Psoas muscle (tissue), 8 donors: ENCODE data around the gene HNRNPF. TPM values are rescaled to one million over a fixed set of nuclear protein-coding genes. Genes with fewer than 3 reads are reported as not detected.
"Not testable (repeated sequence)": the region's sequence is repeated elsewhere in the genome, so short reads cannot be mapped to it uniquely, and the experiment has no call there.

Source experiments
- ATAC-seq, 4 donors: fragments of 200-7000 bp; cut with Tn5 transposase; one replicate each; pipeline ENCODE4 v1.9.1; 2020; ENCODE audit warnings: moderate library complexity in 3 of 4, mild to moderate bottlenecking in 2 of 4
- DNase-seq, 2 donors: peaks; one replicate each; pipeline ENCODE4 v3.0.0-alpha.2; 2020
- H3K27ac ChIP-seq: fragments of 200-600 bp; one replicate; pipeline ENCODE4 v1.8.0; 2022
- H3K27me3 ChIP-seq, 3 donors: fragments of 200-600 bp in 1 of 3; one replicate each; pipeline versions ENCODE4 v1.6.1 to v1.8.0; 2013 to 2022; ENCODE audit warnings: low read length in 2 of 3, mild to moderate bottlenecking in 2 of 3, moderate library complexity in 1 of 3; ENCODE audit not compliant: insufficient read depth in 3 of 3
- H3K36me3 ChIP-seq, 2 donors: fragments of 200-600 bp in 1 of 2; one replicate each; pipeline versions ENCODE4 v1.6.1 to v1.8.0; 2013 to 2022; ENCODE audit warnings: low read depth in 1 of 2, mild to moderate bottlenecking in 1 of 2, moderate library complexity in 1 of 2; ENCODE audit not compliant: insufficient read depth in 1 of 2
- H3K4me1 ChIP-seq: fragments of 200-600 bp; one replicate; pipeline ENCODE4 v1.8.0; 2022
- H3K4me3 ChIP-seq: fragments of 200-600 bp; one replicate; pipeline ENCODE4 v1.8.0; 2022; ENCODE audit warnings: mild to moderate bottlenecking
- H3K9me3 ChIP-seq: fragments of 200-600 bp; one replicate; pipeline ENCODE4 v1.8.0; 2022
- CTCF ChIP-seq: fragments of 200-600 bp; IDR thresholded peaks from one replicate; pipeline ENCODE4 v1.8.0; 2022; ENCODE audit warnings: antibody characterized with exemption
- WGBS, 3 donors: extraction: QIAGEN DNeasy Blood & Tissue Kit; methylation state at CpG; one replicate each; pipeline versions ENCODE4 v1.1.6 to v1.1.7; 2013; 5-methylcytosine and 5-hydroxymethylcytosine counted together
- intact Hi-C, 2 donors: fragments of 100-400 bp; cut with DNase I; formaldehyde crosslinking; loops; one replicate each; pipeline versions ENCODE4 v1.11.0 to v1.14.2; 2022
- polyA plus RNA-seq, 3 donors: library from polyadenylated mRNA; stranded (reverse); fragments of 200-250 nt; gene quantifications; one replicate each; pipeline ENCODE4 v1.2.3, GENCODE V29; 2013
- total RNA-seq, 4 donors: library from RNA; stranded (reverse); fragmentation: NEBNext Ultra II Directional in 2 of 4; extraction: Animal tissue kit (Norgen Biotek cat#: 25700) in 2 of 4; gene quantifications; one replicate each; pipeline versions ENCODE4 v1.2.1 to v1.2.4, GENCODE V29; 2021 to 2023
- donor health status: healthy with polysubstance abuse.
- donor health status: DM: no; HTN: no; CAD: no; lungs with moderate emphysema.
- donor health status: Bipolar disorder and iron deficiency.
- donor health status: healthy.
- donor health status: DM: yes; HTN: yes; CAD: no.
- donor health status: DM: no; HTN: no; CAD: no.
- donor health status: DM: no; HTN: no; CAD: no.
- donor health status: DM: yes; HTN: yes; CAD: no.

Gene HNRNPF
- total and polyA plus RNA-seq, 7 donors: 62.1 to 154 (median 89.7) TPM

GRCh38 chr10:43339136-43339535 is 69.8 kb downstream of the HNRNPF start:
- 48 to 52% (median 50%) methylated on average over 11 of the region's 11 CpGs for WGBS, 3 donors
- no peak for TF ChIP-seq CTCF
- peaks cover 0 to 19% (median 4%) of the 10 kb centered on the region in 3 donors for H3K27me3 ChIP-seq
- no peak overlapping the region for H3K27ac ChIP-seq
- intact Hi-C loops: loop anchor here in 1 of 2 donors (10.0 kb wide), 1 partner anchor 374 kb away; no protein-coding TSS in a partner anchor
- no peak overlapping the region for H3K4me3 ChIP-seq
- no peaks in the 10 kb centered on the region for H3K36me3 ChIP-seq
- H3K4me1 ChIP-seq: no peaks in the 10 kb centered on the region
- H3K9me3 ChIP-seq: no peaks in the 10 kb centered on the region
- DNase-seq (no peak), ATAC-seq (no peak)

GRCh38 chr10:43338117-43338516 is 70.9 kb downstream of the HNRNPF start:
- DNase-seq: no peak
- no peak for TF ChIP-seq CTCF

GRCh38 chr10:43337536-43337935 is 71.5 kb downstream of the HNRNPF start:
- not testable (repeated sequence) for H3K4me3 ChIP-seq, ATAC-seq, DNase-seq, H3K27ac ChIP-seq, H3K36me3 ChIP-seq, H3K9me3 ChIP-seq, H3K4me1 ChIP-seq
- intact Hi-C loops: loop anchor here in 1 of 2 donors (10.0 kb wide), 1 partner anchor 373 kb away; no protein-coding TSS in a partner anchor
- H3K27me3 ChIP-seq: peaks cover 0 to 19% (median 4%) of the 10 kb centered on the region in 3 donors
- WGBS, 3 donors: 27 to 33% (median 32%) methylated on average over 5 to 7 of the region's 9 CpGs

More at GRCh38 chr10:43338117-43338516, 70.9 kb downstream of the HNRNPF start:
- H3K4me3 ChIP-seq: no peak overlapping the region
- ATAC-seq: no peak
- H3K27me3 ChIP-seq: peaks cover 0 to 19% (median 4%) of the 10 kb centered on the region in 3 donors
- no peak overlapping the region for H3K27ac ChIP-seq
- H3K9me3 ChIP-seq: no peaks in the 10 kb centered on the region
- no peaks in the 10 kb centered on the region for H3K4me1 ChIP-seq
- intact Hi-C loops: loop anchor here in 1 of 2 donors (10.0 kb wide), 1 partner anchor 373 kb away; no protein-coding TSS in a partner anchor
- 80 to 85% (median 83%) methylated on average over 12 of the region's 12 CpGs for WGBS, 3 donors
- H3K36me3 ChIP-seq: no peaks in the 10 kb centered on the region

GRCh38 chr10:43336641-43337318 is 72.2 kb downstream of the HNRNPF start:
- no peak for TF ChIP-seq CTCF
- peaks cover 0 to 19% (median 4%) of the 10 kb centered on the region in 3 donors for H3K27me3 ChIP-seq
- WGBS, 3 donors: 73 to 81% (median 75%) methylated on average over 9 of the region's 9 CpGs
- no peak for DNase-seq
- no peaks in the 10 kb centered on the region for H3K36me3 ChIP-seq
- no peaks in the 10 kb centered on the region for H3K4me1 ChIP-seq
- no peaks in the 10 kb centered on the region for H3K9me3 ChIP-seq
- H3K27ac ChIP-seq: no peak overlapping the region
- intact Hi-C loops: loop anchor here in 1 of 2 donors (10.0 kb wide), 1 partner anchor 372 kb away; no protein-coding TSS in a partner anchor
- H3K4me3 ChIP-seq: no peak overlapping the region
- ATAC-seq: no peak

GRCh38 chr10:43336061-43336460 is 72.9 kb downstream of the HNRNPF start:
- TF ChIP-seq CTCF: no peak
- 90 to 96% (median 91%) methylated on average over 3 of the region's 3 CpGs for WGBS, 3 donors
- Histone ChIP-seq H3K27me3 (peaks cover 0 to 19% (median 4%) of the 10 kb centered on the region in 3 donors), H3K9me3 (no peaks in the 10 kb centered on the region), H3K4me1 (no peaks in the 10 kb centered on the region), H3K27ac (no peak overlapping the region), H3K36me3 (no peaks in the 10 kb centered on the region), H3K4me3 (no peak overlapping the region)
- no peak for ATAC-seq
- intact Hi-C loops: loop anchor here in 1 of 2 donors (10.0 kb wide), 1 partner anchor 371 kb away; no protein-coding TSS in a partner anchor
- DNase-seq: no peak
